HG03342 (cell line): ENCODE measurements around the gene IGF2BP1.
"Not testable (repeated sequence)": the region's sequence is repeated elsewhere in the genome, so short reads cannot be mapped to it uniquely, and the experiment has no call there.

Source experiments
- ATAC-seq: cut with Tn5 transposase; IDR thresholded peaks from one replicate; pipeline ENCODE4 v1.9.1; 2021; ENCODE audit warnings: mild to moderate bottlenecking, moderate library complexity; ENCODE audit not compliant: unreplicated experiment

Gene IGF2BP1

DNA sequence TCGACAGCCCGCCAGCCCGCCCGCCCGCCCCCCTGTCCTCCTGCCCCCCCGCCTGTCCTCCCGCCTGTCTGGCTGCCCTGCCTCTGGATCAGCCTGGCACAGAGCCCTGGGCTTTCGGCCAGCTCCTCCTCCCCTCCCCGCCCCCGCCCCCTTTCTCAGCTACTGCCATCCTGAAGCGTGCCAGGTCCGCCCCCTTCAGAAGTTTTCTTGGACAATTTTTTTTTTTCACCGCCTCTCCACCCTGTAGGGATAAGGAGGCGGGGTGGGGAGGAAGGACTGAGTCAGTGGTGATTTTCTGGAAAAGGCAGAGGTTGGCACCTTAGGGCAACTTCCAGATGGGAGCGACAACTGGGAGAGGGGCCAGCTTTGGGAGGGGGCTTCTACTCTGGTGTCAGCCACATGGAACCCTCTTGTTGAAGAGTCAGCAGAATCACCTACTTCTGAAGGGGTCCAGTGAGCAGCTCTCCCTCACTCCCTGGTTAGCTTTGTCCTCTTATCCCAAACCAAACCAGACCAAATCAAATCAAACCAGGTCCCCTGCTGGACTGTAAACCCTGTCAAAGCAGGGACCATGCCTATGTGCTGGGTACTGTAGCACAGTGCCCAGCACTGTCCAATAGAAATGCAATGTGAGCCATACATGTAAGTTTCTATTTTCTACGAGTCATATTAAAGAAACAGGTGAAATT, 19.7 kb downstream of the IGF2BP1 start:
- no peak for ATAC-seq

DNA sequence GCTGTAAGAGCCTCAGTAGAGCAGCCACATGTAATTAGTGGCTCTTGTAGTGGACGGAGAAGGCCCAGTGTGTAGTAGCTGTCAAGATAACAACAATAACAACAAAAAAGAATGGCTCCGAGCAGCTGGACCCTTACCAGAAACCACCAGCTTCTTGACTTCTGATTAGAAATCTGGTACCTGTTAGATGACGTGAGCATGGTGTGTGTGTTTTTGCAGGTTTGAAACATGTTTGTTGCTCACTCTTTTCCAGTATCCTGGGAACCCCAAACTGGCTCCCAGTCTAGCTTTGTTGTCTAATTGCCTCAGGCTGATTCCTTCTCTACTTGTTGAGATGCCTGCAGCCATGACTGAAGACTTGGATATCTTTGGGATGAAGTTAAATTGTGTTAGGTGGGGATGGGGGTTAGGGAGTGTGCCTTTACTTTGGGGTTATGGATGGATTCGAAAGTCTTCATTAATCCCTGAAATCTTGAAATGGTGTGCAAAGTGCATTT, 21.0 kb downstream of the IGF2BP1 start:
- no peak for ATAC-seq

DNA sequence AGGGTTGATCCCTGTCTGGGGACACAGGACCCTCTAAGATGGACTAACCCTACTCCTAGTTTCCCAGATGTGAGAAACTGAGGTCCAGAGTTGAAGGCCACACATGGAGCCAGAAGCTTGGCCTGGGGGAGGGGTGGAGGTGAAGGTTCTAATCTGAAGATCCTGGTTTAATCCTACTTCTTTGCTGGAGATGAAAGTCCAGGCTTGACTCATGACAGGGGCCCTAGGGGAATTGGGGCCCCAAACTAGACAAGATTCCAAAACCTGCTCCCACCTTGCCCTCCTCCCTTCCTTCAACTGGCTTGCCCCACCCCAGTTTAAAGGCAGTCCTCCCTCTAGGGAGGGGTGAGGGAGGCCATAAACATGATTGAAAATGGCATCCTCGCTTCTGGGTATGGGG, 21.6 kb downstream of the IGF2BP1 start:
- no peak for ATAC-seq

DNA sequence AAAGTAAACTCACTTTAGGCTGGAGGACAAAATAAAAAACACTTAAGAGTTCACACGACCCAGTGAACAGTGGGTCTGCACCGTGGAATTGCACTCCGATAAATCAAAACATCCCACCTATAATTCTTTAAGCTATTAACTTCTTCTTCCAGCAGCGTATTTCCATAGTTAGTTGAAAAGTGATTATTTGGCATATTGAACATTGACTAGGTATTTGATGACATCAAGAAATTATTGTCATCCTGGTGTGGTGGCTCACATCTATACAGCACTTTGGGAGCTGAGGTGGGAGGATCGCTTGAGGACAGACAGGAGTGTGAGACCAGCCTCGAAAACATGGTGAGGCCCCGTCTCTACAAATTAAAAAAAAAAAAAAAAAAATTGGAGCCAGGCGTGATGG, 23.4 kb downstream of the IGF2BP1 start:
- no peak for ATAC-seq

DNA sequence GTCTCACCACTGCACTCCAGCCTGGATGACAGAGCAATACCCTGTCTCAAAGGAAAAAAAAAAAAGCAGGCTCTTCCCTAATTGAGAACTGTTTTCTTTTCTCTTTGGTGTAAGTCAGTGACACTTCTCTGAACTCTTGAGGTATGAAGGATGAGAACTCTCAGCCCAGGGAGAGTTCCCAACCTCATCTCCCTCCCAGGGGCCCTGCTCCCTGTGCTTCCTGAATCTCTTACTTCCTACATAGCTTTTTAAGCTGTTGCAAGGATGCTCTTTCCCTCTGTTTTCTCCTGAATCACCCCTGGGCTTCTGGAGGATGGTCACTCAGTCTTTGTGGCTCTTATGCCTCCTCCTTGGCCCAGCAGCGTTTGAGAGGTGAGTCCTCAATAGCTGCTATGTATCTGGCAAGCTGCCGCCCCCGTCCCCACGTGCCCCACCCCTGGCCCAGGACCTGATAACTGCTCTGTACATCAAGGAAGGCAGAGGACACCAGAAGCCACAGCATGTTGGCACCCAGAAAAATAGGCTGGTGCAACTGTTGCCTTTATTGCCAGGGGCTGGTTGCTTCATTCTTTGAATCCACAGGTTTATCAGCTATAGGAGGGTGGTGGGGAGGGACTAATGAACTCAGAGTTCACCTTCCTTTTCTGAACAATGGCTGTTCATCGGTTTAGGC, 24.0 kb downstream of the IGF2BP1 start:
- ATAC-seq: no peak

DNA sequence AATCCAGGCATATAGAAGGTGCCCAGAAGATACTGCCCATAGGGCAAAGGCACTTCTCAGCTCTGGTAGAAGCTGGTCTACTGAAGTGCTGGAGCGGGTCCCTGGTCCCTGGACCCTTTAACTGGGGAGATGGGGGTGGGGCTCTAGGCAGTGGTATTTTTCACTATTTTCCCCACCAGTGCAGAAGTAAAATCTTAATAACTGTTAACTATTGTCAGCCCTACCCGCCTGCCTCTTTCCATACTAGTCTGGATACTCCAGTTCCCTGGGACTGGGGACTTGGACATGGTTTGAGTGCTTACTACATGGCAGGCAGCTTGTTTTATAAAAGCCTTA, 24.6 kb downstream of the IGF2BP1 start:
- no peak for ATAC-seq

DNA sequence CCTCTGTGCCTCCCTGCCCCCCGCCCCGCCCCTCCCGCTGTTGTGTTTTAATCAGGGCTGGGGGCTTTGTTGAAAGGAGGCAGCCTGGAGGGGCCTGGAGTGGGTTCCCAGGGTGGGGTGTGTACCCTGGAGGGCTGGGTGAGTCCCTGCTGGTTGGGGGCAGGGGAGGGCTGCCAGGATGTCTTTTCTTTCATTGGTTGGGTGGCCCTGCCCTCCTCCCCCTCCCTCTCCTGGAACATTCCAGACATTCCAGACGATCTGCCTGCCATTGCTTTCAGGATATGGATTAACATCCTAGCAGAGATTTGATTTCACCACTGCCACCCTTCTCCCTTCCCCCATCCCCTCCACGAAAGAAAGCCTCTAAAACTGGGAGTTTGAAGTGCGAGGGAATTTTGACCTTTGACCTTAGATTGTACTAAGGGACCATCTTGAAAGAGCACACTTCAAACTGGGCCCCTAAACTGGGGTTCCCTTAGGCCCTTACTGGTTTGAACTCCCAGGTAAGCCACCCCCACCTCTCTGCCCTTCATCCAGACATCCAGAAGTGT, 25.3 kb downstream of the IGF2BP1 start:
- ATAC-seq: no peak

DNA sequence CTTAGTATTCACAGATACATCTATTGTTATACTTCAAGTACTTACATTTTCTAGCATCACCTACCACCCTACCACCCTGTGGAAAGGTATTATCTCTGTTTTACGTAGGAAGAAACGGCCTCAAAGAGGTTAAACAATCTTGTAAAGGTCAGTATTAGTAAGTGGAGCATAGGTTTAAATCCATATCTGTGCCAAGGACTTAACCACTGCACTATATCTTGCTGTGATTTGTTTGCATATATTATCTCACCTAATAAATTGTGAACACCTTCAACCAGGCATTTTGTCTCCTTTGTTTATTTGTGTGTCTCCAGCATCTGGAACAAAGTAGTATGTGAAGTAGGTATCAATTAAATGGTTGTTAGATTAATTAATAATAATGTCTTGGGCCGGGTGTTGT, 27.3 kb downstream of the IGF2BP1 start:
- no peak for ATAC-seq

DNA sequence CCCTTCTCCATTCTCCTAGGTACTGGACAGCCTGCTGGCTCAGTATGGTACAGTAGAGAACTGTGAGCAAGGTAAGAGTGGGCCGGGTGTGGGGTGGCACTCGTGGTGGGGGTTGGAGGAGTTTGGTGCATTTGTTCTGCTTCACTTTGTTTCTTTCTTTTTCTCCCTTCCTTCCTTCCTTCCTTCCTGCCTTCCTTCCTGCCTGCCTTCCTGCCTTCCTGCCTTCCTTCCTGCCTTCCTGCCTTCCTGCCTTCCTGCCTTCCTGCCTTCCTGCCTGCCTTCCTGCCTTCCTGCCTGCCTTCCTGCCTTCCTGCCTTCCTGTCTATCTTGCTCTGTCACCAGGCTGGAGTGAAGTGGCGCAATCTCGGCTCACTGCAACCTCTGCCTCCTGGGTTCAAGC, 29.3 kb downstream of the IGF2BP1 start:
- ATAC-seq: not testable (repeated sequence)

DNA sequence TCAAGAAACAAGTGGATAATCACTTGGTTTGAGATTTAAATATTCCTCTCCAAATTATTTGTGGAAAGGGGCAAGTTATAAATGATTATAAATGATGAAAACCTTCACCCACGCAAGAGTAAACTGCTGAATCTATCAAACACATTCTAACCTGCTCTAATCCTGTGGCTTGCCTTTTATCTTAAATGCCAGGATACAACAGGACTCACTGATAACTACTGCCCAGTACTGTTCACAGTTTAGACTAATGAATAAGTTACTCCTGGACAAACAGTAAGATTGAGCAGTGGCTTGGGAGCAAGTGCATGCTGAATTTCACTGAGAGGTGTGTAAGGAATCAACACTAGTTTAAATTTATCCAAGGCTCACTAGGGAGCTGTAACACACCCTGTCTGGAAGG, 31.1 kb downstream of the IGF2BP1 start:
- ATAC-seq: no peak

DNA sequence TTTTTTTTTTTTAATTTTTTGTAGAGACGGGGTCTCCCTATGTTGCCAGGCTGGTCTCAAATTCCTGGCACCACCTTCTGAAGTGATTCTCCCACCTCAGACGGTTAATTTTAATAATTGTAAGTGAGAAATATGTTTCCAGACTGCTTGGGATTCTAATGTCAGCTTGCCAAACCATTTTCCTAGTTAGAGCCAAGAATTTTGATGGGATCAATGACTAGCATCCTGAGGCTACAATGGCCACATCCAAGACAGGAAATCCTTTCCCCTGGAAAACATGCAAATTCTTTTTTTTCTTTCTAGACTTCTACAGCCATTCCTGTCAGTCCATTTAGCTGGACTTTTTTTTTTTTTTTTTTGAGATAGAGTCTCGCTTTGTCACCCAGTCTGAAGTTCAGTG, 32.6 kb downstream of the IGF2BP1 start:
- no peak for ATAC-seq

DNA sequence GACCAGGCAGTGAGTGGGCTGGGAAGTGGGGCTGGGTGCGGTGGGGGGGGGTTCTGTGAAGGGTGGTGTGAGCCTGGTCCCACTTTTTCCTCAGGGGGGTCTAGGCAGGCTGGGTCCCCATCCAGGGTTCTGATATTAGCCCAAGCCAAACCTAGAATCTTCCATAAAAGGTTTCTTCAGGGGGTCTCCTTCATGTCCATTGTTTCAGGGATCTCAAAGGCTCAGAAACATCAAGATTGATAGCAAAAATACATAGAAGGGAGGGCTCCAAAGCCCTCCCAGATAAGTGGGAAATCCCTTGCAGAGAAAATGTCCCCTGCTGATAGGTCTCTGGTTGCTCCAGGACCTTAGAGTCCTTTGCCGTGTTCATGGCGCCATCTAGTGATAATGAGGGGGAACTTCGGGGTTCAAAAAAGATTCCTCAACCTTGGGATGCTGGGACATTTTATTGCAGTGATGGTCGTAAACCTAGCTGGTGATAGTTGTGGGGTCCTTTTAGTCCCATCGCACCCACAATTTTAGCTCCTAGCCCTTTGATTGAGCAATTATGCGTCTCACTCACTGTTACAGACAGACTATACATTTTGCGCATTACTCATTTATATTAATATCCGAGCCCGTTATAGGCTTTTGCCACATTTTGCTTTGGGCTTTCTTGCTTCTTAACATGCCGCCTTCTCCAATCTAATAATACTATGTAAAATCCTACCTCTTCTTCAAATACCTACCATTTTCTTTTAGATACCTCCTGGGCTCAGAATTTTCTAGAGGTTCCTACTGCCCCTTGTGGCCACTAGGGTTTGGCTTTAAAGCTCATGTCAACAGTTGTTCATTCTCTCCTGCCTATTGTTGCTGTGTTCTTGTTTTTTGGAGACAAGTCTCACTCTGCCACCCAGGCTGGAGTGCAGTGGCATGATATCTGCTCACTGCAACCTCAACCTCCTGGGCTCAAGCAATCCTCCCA, 35.1 kb downstream of the IGF2BP1 start:
- ATAC-seq: no peak

DNA sequence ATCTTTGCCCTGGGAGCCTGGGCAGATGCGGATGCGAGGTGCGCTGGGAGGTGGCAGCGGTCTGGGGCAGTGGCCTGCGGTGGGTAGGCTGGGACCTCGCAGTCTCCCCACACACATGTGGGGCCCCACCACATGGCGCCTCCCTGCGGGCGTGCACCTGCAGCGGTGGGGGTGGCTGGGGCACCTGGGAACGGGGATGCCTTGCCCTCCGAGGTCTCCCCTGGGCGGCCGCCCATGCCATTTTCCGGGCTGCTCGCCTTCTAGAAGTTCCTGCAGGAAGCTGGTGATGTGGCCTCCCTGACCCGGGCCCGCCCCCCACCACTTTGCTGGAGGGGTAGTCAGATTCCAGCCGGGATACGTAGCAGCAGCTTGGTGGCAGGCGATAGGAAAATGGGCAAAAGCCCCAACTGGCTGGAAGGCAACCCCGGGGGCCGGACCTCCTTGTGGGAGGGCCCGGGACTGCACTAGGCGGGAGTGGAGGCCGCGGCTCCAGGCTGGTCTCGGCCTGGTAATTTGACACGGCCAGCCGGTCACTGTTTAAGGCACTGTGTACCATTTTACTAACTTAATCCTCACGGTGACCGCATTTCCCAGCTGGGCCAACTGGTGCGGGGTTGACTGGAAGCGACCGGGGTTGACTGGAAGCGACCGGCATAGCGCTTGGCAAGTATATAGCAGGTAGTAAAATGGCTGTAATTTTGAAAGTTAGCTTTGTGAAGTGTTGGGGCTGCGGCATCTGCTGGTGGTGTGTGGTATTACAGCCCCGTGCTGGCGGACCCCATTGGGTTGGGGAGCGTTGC, 38.5 kb downstream of the IGF2BP1 start:
- no peak for ATAC-seq

DNA sequence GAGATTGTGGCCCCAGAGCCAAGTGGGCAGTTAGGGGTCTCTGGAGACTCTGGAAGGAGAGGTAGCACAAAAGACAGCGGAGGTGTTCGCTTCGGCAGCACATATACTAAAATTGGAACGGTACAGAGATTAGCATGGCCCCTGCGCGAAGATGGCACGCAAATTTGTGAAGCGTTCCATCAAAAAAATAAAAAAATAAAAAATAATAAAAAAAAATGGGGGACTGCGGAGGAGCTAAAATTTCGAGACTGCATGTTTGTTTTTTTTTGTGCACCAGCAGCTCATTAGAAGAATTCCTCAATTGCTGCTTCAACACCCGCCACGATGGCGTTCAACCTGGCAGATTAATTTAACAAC, 39.1 kb downstream of the IGF2BP1 start:
- ATAC-seq: no peak

DNA sequence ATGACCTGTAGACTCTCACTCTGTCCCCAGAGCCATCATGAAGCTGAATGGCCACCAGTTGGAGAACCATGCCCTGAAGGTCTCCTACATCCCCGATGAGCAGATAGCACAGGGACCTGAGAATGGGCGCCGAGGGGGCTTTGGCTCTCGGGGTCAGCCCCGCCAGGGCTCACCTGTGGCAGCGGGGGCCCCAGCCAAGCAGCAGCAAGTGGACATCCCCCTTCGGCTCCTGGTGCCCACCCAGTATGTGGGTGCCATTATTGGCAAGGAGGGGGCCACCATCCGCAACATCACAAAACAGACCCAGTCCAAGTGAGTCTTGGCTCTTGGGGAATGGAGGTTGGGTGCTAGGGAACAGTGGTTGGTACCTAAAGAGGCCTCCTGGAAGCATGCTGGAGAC, 41.0 kb downstream of the IGF2BP1 start:
- ATAC-seq: no peak

DNA sequence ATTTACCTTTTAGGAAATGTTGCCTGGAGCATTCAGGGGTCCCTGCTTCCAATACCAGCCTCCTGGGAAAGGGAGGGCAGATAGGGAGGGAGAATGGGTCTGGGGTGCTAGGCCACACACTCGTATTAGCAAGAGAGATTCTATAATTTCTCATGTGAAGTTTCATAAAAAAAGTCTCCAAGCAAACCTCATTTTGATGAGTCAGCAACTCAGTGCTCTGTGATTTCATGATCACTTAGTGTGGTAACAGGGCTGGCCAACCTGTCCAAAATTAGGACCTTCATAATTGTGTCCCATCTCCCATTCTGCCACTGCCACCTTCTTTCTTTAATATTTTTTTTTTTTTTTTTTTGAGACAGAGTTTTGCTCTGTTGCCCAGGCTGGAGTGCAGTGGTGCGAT, 41.4 kb downstream of the IGF2BP1 start:
- no peak for ATAC-seq

DNA sequence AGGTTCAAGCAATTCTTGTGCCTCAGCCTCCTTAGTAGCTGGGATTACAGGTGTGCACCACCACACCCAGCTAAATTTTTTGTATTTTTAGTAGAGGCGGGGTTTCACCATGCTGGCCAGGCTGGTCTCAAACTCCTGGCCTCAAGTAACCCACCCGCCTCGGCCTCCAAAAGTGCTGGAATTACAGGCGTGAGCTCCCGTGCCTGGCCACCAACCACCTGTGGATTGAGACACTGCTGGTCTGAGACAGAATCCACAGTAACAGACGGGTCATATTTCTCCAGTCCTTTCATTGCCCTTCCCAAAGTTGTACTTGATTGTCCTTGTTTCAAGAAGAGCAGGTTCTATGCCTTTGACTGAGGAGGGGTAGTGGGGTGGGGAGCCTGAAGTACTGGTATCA, 42.3 kb downstream of the IGF2BP1 start:
- ATAC-seq: not testable (repeated sequence)

DNA sequence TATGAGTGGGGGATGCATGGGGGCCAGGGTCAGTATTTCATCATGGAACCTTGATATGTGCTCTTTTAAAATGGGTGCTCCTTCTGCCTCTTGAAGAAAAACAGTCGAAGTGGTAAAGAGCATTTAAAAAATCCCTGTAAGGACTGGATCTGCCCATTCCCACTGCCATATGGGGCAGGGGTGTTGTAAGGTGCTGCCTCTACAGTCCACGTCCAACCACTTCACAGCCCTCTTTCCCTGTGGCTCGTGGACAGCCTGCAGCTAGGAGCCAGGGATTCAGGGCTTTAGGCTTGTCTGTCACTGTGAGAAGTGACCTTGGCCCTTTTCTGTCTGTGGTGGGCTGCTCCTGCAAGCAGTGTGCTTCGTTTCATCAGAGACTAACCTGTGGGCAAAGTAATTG, 44.3 kb downstream of the IGF2BP1 start:
- ATAC-seq: no peak

DNA sequence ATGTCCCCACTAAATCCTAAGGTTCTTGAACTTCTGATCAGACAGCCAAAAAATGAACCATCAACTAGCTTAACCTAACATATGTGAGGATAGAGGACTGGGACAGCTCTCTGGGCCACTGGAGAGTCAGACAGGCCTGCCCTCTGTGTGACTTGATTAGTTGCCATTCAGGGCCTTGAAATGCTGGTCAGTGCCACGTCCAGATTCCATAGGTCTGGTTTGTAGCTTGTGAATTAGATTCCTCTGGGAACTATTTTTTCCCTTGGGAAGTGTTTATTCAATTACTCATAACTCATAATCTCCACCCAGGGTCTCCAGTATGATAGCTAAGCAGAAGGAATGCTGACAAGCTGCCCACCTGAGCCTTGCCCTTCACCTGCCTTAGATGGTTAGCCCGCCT, 48.2 kb downstream of the IGF2BP1 start:
- ATAC-seq: no peak

DNA sequence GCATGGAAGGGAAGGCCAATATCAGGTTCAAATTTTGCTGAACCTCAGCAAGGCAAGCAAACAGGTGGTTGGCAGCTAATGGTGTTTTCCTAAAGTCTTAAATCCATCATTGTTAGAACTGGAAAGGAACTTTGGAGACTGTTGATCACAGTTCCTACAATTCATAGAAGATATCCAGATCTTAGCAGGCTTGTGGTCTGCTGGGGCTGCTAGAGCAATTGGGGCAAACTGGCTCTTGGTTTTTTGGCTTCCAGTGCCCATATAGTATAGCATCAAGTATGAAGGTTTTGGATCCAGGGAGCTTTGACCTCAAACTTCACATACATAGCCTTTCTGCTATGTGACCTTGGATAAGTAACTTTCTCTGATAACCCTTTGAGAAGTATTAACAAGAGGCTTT, 49.7 kb downstream of the IGF2BP1 start:
- ATAC-seq: no peak

DNA sequence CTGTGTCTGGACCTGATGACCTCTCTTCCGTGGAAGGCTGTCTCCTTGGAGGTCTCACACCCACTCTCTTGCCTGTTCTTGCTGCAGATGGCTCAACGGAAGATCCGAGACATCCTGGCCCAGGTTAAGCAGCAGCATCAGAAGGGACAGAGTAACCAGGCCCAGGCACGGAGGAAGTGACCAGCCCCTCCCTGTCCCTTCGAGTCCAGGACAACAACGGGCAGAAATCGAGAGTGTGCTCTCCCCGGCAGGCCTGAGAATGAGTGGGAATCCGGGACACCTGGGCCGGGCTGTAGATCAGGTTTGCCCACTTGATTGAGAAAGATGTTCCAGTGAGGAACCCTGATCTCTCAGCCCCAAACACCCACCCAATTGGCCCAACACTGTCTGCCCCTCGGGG, 52.1 kb downstream of the IGF2BP1 start:
- no peak for ATAC-seq
